ENCODE data around the gene UGT1A8.

Gene UGT1A8

DNA sequence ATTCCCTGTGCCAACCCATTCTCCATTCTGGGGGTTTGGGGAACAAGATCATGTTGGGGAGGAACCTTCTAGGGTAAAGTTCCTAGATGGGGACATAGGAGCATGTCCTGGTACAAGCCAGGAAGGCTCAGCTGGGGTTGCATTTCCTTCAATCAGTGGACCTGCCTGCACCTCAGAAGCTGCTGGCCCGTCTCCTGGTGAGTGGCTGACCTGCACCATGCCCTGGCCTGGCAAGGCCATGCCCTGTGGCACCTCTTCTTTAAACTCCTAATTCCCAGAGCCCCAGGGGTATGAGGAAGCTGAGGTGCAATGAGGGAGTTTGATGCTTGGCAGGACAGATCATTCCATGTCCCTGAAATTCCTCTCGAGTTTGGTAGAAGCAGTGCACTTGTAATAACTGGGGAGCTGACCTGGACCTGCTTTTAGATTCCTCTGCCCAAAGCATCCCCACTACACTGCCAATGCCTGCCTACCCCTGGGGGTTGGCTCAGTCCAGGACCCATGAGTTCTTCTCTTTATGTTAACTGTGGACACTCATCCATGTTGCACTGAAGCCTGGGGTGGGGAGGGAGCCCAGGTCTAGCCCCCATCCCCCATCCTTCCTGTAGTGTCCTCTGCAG is 186.0 kb downstream of the UGT1A8 start:
- DNase-seq = no peak

DNA sequence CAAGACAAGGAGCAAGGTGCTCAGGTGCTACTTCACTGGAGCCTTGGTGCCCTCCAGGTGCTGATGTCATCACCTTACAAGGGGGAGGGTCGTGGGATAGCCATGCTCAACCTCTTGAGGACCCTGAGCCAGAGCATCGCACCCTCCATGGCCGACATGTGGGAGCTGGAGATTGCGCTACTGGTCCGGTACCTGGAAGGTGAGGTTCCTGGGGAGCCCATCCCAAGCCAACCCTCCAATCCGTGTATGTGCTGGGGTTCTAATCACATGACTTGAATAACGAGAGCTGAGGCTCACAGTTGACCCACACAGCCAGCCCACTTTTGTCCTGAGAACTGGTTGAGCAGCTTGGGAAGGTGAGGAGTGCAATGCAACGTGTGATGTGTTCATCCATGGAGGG is 186.6 kb downstream of the UGT1A8 start:
- DNase-seq = no peak

DNA sequence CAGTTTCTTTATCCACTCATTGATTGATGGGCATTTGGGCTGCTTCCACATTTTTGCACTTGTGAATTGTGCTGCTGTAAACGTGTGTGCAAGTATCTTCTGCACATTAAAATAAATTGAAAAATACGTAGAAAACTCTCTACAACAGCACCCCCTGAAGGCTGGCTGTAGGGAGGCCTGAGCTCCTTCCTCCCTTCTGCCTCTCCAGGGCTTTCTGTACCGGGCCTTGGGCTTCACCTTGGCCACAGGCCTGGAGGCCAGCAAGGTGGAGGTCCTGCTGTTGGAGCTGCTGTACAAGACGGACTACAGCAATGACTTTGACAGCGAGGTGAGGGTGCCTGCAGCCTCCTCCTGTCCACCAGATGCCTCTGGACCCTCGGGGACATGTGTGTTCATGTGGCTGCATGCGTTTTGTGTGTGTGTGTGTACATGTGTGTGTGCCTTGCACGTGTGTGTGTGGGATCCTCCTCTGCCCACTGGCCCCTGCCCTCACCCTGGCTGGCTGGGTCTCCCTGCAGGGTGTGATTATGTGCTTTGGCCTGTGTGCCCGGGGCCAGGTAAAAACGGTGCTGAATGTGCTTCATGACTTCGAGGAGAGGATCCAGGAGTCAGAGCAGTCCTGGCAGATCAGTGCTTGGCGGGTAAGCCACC is 189.9 kb downstream of the UGT1A8 start:
- no peak for DNase-seq

DNA sequence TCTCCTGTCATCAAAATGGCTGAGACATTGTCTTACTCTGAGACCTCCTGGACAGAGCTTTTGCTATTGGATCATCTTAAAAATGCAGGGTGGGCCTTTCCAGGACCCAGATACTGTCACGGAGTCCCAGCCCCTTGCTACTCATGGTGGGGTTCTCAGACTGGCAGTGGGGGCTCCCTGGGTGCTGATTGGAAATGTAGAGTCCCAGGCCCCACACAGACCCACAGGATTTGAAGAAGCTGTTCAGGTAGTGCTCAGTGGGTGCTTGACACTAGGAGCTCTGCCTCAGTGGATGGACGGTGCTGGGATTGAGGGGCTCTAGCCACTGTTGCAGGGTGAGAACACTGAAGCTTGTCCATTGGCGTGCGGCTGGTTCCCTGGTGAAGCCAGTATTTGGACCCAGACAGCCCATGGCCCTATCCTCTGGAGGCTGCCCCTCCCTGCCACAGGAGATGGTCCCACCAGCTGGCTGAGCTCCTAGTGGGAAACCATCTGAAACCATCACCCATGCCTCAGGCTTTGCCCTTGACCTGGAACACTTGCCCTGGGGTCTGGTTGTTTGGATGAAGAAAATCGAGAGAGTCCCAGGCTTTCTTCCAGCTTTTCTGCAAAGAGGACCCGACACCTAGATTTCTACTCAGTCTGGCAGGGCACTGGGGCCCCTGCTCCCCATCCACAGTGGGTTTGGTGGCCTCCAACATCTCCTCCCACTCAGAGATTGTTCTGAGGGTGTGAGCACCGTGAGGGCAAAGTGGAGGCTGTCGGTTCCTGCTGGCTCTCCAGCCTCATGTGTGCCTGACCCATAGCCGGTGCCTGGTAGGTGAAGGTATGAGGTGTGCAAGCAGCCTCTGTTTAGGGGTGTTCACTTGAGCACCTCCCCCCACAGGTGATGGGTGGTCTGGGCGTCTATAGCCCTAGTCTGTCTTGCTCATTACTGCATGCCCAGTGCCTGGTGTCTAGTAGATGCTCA is 190.8 kb downstream of the UGT1A8 start:
- no peak for DNase-seq

DNA sequence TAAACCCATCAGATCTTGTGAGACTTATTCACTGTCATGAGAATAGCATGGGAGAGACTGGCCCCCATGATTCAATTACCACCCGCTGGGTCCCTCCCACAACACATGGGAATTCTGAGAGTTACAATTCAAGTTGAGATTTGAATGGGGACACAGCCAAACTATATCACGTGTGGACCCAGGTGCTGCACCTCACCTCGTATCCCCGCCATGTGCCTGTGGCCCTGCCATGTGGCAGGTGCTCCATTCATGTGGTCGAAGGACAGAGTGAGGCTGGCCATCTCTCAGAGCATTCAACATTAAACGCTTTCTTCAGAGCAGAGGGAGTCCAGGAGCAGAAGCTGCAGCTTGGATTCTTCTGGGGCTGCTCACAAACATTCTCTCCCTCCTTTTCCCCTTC is 193.0 kb downstream of the UGT1A8 start:
- no peak for DNase-seq

- no peak for DNase-seq
Observed at GRCh38 chr2:233811087-233811486, 193.7 kb downstream of the UGT1A8 start.

- no peak for DNase-seq
Observed at GRCh38 chr2:233811732-233812131, 194.3 kb downstream of the UGT1A8 start.

GRCh38 chr2:233813236-233814055 is 196.0 kb downstream of the UGT1A8 start:
- no peak for DNase-seq

GRCh38 chr2:233814056-233814835 is 196.8 kb downstream of the UGT1A8 start:
- DNase-seq = no peak

DNA sequence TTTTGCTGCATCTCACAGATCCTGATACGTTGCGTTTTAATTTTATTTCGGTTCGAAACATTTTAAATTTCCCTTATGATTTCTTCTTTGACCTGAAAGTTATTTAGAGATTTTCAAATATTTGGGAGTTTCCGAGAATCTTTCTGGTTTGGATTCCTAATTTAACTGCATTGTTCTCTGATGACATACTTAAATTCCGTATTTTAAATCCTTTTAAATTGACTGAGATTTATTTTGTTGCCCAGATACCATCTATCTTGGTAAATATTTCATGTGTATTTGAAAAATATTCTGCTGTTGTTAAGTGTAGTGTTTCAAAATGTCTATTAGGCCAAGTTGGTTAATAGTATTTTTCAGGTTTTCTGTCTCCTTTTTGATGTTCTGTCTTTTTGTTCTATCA is 198.4 kb downstream of the UGT1A8 start:
- no peak for DNase-seq

DNA sequence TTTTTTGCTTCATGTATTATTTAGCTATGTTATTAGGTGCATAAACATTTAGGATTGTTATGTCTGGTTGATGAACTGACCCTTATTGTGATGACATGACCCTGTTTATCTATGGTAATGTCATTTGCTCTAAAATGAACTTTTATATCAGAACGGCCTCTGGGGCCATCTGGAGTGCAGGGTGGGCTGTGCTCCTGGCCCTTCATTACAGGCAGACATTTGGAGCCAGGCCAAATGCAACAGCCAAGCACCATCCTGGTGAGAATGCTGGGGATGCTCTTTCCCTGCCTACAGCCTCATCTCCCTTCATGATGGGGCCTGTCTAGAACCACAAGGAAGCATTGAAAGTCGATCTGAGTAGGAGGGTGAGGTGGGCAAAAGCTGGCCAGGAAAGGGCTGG is 198.9 kb downstream of the UGT1A8 start:
- no peak for DNase-seq

DNA sequence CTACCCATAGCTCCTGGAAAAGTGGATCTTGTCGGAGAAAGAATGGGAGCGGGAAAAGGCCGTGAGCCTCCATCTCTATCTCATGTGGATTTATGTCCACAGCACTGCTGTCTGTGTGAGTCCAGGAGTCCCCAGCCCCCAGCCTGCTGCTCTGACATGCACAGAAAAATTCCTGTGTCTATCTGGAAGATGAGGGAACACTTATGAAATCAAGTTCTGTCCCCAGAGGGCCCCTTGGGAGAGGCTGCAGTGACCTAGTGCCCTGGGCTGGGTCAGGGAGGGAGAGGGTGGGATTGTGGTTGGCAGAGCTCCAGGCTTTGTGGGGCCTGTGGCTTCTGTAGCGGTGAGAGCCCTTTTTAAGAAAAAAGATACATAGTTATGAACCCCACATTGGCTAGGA is 199.3 kb downstream of the UGT1A8 start:
- DNase-seq = no peak

DNA sequence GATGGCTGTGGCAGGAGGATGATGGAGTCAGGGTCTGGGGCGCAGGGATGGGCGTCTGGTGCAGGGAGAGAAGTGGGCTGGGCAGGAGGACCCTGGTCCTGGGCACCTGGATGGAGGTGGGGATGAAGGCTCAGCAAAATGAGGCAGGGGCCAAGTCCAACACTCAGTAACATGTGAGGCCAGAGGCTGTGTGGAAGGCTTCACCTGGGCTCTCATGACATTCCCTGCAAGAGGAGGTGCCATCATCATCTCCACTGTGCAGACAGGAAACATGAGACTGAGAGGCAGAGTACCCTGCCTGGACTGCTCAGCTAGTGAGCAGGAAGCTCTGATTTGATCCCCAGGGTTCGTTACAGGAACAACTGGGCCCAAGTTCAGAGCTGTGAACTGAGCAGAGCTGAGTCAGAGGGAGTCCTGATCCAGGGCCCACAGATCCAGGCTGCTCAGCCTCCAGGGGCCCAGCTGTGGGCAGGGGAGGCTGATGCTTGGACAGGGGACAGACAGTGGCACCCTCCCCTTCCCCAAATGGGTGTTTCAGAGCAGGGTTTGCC is 200.0 kb downstream of the UGT1A8 start:
- DNase-seq = no peak

DNA sequence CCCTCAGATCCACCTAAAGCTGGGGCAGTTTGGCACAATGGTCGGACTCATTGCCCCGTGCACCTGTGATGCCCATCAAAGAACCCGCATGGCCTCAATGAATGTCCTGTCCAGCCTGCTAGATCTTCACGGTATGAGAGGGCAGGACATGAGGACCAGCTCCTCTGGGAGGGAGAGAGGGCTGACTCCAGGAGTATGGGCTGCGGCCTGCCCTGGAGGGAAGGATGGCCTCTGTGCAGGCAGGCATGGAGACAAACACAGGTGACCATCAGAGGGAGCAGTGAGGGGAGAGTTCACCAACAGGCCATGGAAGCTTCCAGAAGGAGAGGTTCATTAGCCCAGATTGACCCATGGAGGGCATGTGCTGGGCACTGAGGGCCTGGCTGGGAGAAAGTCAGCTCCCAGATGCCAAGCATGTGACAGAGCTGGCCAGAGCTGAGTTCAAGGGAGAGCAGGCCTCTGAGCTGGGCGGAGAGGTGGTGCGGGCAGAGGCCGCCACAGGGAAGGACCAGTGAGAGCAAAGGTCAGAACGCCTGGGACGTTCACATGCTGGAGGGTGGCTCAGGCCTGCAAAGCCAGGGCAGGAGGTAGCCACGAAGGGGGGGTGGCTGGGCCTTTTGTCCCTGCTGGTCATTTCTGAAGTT is 200.7 kb downstream of the UGT1A8 start:
- DNase-seq = no peak

DNA sequence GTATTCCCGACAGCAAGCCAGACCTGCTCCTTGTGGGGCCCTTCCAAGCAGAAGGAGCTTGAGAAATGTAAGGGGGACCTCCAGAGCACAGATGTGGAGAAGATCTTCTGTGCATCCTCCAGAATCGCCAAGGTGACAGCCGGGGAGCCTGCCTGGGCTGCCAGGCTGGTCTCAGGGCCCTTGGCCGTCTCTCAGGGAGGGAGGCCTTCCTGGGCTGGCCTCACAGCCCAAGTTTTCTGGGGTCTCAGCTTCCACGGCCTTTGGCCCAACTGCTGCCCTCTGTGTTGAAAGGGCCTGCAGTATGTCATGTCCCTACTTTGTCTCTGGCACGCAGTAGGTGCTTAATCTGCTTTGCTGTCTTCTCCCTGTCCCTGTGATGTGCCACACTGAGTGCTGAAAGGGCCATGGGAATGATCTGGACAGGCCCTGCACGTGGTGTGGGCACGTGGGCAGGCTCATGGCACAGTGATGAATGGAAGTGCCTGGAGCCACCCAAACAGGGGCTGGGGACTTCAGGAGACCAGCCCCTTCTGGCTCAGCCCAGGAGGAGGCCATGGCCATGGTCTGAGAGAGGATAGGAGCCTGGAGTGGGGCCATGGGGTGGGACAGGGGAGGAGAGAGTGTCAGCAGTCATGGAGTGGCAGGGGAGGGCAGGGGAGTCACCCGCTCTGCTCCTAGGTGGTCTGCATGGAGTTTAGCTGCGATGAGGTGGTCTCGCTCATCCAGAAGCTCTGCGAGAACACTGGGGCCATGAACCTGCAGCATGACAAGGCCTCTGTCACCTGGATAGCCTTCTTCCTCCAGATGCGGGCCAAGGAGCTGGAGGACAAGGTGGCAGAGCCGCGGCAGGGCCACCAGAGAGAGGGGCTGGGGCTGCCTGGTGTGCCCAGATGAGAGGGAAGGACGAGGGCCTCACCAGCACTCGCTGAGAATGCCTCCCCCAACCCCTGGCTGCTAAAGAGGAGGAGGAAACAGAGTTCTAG is 201.5 kb downstream of the UGT1A8 start:
- no peak for DNase-seq

- no peak for DNase-seq
Observed at GRCh38 chr2:233819884-233820773, 202.7 kb downstream of the UGT1A8 start.

DNA sequence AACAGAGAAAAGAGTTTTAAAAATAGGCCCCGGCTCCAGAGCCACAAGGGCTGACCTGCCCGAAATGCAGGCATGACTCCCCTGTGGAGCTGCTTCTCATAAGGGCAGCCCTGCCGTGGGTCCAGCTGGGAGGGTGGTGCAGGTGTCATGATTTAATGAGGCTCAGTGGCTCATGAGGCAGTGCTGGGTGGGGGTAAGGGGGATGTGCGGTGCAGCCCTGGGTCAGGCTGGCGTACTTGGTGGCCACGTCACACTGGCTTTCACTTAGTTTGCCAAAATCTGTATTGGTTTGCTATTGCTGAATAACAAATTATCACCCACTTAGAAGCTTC is 203.3 kb downstream of the UGT1A8 start:
- no peak for DNase-seq

GRCh38 chr2:233821196-233821595 is 203.8 kb downstream of the UGT1A8 start:
- no peak for DNase-seq

GRCh38 chr2:233821709-233822100 is 204.3 kb downstream of the UGT1A8 start:
- DNase-seq = no peak
